Keratinocyte (primary cell): ENCODE measurements around the gene CEMIP2.

Source experiments
- EZH2 ChIP-seq: IDR thresholded peaks from one replicate; pipeline ENCODE4 v1.6.1; 2012; ENCODE audit warnings: inconsistent platforms, mild to moderate bottlenecking, low read length, moderate library complexity
- TF ChIP-seq, protein P1 (sequence below), 3 experiments: IDR thresholded peaks in 1 of 3; conservative IDR thresholded peaks in 1 of 3; optimal IDR thresholded peaks in 1 of 3; 2 replicates in 2 of 3; 3 replicates in 1 of 3; pipeline versions ENCODE3 to v1.5.1; 2011; ENCODE audit warnings: low read length in 3 of 3, mild to moderate bottlenecking in 3 of 3, moderate library complexity in 2 of 3, control low read depth in 1 of 3, inconsistent platforms in 1 of 3; ENCODE audit not compliant: insufficient read depth in 2 of 3; ENCODE audit errors: extremely low read depth in 1 of 3

DNA sequence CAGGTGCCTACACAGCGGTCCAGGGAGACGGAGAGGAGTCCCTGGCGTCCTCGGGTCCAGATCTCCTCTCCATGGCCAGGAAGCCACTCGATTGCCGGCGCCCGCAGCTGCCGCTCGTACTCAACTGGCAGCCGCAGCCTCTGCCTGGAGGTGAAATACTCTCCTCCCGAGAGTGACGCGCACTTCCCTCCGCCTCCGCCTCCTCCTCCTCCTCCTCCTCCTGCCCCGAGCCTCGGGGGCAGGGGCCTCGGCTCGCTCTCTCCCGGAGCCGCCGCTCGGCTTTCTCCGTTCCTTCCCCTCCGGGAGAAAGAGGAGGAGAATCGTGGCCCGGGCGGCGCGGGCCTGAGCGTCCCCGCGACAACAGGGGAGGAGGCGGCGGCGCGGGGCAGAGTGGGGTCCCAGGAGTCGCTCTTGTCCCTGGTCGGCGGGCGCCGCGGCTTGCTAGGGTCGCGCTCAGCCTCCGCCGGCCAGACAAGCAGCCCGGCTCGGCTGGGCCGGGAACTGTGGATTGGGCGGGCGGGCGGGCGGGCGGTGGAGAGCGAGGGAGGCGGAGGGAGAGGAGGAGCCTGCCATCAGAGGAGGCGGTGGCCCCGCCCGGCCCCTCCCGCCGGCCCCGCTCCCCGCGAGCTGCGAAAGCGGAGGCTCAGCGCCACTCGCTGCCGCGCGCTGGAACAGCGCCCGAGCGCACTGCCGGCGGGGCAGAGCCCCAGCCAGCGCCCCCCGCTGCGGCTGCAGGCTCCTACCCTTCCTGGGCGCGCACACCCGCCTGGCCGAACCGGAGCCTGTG, at the start of gene CEMIP2:
- TF ChIP-seq, protein P1, sequence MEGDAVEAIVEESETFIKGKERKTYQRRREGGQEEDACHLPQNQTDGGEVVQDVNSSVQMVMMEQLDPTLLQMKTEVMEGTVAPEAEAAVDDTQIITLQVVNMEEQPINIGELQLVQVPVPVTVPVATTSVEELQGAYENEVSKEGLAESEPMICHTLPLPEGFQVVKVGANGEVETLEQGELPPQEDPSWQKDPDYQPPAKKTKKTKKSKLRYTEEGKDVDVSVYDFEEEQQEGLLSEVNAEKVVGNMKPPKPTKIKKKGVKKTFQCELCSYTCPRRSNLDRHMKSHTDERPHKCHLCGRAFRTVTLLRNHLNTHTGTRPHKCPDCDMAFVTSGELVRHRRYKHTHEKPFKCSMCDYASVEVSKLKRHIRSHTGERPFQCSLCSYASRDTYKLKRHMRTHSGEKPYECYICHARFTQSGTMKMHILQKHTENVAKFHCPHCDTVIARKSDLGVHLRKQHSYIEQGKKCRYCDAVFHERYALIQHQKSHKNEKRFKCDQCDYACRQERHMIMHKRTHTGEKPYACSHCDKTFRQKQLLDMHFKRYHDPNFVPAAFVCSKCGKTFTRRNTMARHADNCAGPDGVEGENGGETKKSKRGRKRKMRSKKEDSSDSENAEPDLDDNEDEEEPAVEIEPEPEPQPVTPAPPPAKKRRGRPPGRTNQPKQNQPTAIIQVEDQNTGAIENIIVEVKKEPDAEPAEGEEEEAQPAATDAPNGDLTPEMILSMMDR (optimal IDR thresholded peaks at IDR 0.05 in 1 of 3, IDR thresholded peaks at IDR 0.05 in 1 of 3, conservative IDR thresholded peaks at IDR 0.05 in 1 of 3; ENCODE audit: extremely low read depth in 1 of 3, insufficient read depth in 2 of 3, low read length in 3 of 3) = peak; percentile 32 to 76 (median 56)
- TF ChIP-seq EZH2 = no peak
